HG03097 (cell line): ENCODE measurements around the gene ARV1.
A peak's percentile ranks its signal among the peaks of the same experiment; 100 is the strongest.
"Not testable (repeated sequence)": the region's sequence is repeated elsewhere in the genome, so short reads cannot be mapped to it uniquely, and the experiment has no call there.

Source experiments
- ATAC-seq: cut with Tn5 transposase; IDR thresholded peaks from one replicate; pipeline ENCODE4 v1.9.1; 2021; ENCODE audit not compliant: unreplicated experiment, low FRiP score

Gene ARV1

GRCh38 chr1:230976360-230976759, 2.5 kb upstream of the ARV1 start:
- ATAC-seq, result no peak

- ATAC-seq, result no peak
Measured at GRCh38 chr1:230976825-230977747, 1.8 kb upstream of the ARV1 start.

DNA sequence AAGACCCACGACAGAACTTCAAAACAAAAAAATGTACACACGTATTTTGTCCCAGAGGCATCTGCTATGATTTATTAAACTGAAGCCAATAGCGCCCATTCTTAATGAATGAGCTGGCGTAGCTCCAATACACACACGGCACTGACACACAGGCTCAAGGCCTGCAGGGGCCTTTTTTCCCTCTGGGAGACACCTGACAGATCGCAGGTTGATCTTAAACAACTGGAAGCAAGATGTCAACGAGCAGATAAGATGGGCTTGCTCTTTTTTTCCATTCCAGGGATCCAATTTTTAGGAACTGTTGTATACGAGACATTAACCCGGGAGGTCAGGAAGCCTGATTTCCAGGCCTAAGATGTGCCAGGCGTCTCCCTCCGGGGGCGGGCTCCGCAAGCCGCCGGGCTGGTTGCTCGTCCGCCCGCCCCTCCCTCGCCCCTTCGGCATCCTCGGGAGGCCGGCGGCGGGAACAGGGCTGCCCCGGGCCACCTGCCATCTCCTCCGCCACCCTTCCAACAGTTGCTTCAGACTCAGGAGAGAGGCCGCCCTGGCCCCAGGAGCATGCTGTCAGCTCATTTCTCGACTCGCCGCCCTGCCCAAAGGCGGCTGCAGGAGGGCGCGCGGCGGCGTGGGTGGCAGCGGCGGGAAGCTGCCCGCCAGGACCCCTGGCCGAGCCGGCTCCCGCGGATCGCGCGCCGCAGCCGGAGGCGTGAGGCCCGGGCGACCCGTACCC, 968 bp upstream of the ARV1 start:
- peak; percentile 3 for ATAC-seq

DNA sequence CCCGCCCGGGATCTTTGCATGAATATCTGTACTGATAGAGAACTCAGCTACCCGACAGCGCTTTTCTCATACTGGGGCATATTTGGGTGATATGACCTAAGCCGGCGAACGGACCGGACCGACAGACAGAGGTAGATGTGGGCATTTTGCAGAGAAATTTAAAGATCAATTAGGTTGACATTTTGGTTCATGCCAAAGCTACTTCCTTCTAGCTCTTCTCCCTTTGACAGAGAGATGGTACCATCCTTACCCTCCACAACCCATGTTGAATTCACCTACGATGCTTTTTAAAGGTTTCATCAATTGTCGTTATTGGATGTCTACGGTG, 459 bp downstream of the ARV1 start:
- ATAC-seq, result no peak

- no peak for ATAC-seq
Measured at GRCh38 chr1:230979952-230980351, 1.1 kb downstream of the ARV1 start.

GRCh38 chr1:230982696-230983095, 3.8 kb downstream of the ARV1 start:
- no peak for ATAC-seq

- ATAC-seq, result no peak
Measured at GRCh38 chr1:230983811-230984210, 4.9 kb downstream of the ARV1 start.

GRCh38 chr1:230984622-230985515, 6.0 kb downstream of the ARV1 start:
- not testable (repeated sequence) for ATAC-seq

- ATAC-seq, result no peak
Measured at GRCh38 chr1:230985711-230986110, 6.8 kb downstream of the ARV1 start.

- no peak for ATAC-seq
Measured at GRCh38 chr1:230986976-230987375, 8.1 kb downstream of the ARV1 start.

DNA sequence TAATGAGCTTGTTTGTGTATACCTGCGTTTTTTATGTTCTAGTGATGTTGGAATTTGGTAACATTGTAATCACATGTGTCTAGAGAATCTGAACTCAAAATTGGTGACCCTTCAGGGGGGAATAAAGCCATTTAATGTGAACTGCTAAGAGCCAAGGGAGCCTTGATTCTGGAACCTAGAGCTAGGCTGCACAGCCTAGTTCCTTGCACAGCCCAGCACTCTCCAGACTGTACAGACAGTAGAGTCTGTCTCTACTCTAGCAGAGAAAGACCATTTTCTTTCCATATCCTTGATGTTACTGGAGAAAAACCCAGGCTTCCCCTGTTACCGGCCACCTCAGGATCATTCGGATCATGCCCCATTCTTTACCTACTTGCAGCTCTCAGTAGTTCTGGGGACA, 8.6 kb downstream of the ARV1 start:
- ATAC-seq, result no peak

GRCh38 chr1:230992100-230992774, 13.3 kb downstream of the ARV1 start:
- ATAC-seq, result no peak

- no peak for ATAC-seq
Measured at GRCh38 chr1:230994860-230995259, 16.0 kb downstream of the ARV1 start.

- ATAC-seq, result no peak
Measured at GRCh38 chr1:231000201-231000600, 21.3 kb downstream of the ARV1 start.

- ATAC-seq, result no peak
Measured at GRCh38 chr1:231000639-231001038, 21.7 kb downstream of the ARV1 start.

DNA sequence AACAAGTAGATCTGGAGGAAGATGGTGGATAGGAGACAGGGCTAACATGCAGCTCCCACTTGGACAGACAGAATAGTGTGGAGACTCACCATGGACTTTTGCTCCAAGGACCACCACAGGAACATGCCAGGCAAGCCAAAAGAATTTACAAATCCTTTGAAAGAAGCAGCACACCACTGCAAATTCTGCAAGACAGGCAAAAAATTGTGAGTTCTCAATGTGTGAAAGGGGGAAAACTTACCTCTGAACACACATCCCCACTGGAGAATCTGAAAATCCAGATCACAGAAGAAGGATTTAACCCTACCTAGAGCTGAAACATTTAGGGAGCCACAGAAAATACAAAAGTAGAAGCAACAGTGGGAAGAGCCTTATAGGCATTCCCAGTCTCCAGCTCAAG, 23.0 kb downstream of the ARV1 start:
- no peak for ATAC-seq

GRCh38 chr1:231007535-231007934, 28.6 kb downstream of the ARV1 start:
- not testable (repeated sequence) for ATAC-seq

DNA sequence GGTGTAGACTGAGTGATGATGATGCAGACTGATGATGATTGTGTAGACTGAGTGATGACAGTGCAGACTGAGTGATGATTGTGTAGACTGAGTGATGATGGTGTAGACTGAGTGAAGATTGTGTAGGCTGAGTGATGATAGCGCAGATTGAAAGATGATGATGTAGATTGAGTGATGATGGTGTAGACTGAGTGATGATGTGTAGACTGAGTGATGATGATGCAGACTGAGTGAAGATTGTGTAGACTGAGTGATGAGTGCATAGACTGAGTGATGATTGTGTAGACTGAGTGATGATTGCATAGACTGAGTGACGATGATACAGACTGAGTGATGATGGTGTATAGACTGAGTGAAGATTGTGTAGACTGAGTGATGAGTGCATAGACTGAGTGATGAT, 32.5 kb downstream of the ARV1 start:
- ATAC-seq, result no peak

DNA sequence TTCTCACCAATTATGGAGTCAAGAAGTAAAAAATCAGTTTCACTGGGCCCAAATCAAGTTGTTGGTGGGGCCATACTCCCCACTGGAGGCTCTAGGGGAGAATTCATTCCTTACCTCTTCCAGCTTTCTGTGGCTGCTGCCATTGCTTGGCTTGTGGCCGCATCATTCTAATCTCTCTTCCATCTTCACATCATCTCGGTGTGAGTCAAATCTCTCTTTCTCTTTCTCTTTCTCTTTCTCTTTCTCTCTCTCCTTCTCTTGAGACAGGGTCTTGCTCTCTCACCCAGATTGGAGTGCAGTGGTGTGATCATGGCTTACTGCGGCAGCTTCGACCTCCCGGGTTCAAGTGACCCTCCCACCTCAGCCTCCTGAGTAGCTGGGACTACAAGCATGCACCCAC, 33.1 kb downstream of the ARV1 start:
- ATAC-seq, result no peak

DNA sequence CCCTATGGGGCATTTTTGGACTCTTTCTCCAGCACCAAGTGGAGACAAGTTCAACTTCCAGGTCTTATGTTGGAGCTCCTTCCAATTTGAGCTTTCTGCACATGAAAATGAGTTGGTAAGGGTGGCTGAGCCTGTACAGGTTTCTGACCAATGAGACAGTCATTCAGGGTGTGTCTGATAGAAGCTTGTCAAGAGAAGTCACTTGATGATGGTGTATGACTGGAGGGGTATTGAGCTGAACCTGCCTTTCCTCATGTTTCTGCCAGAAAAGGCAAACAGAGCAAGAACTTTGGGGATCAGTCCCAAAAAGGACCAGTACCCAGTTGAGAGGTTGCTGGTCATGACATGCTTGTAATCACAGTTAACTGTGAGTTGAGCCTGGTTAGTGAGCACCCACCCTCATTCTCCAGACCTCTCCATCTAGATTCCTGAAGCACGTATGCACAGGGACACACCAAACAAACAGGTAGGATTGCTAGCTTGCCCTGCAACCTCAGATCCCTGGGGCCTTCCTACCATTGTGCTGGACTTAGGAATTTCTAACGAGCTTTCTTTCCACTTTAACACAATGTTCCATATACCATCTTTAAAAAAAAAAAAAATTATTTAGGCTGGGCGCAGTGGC, 34.6 kb downstream of the ARV1 start:
- no peak for ATAC-seq
